Stomach (tissue), 4 donors: ENCODE measurements around the gene FEZ2.

Experiments
- EP300 ChIP-seq: sonication (generic); formaldehyde crosslinking; IDR thresholded peaks from one replicate; pipeline ENCODE4 v1.6.1; 2017; ENCODE audit warnings: antibody characterized with exemption
- POLR2A ChIP-seq, 4 donors: fragments of 450-650 bp; IDR thresholded peaks; one replicate each; pipeline ENCODE4 v1.6.1; 2016; ENCODE audit warnings: antibody characterized with exemption in 4 of 4, control low read depth in 2 of 4, mild to moderate bottlenecking in 1 of 4, moderate library complexity in 1 of 4
- POLR2AphosphoS5 ChIP-seq, 3 donors: sonication (generic); formaldehyde crosslinking; IDR thresholded peaks; one replicate each; pipeline ENCODE4 v1.6.1; 2016; ENCODE audit warnings: antibody characterized with exemption in 3 of 3
- TF ChIP-seq, protein P1 (sequence below), 7 experiments: fragments of 450-650 bp in 4 of 7; fragments of 200-600 bp in 3 of 7; sonication (generic) in 3 of 7; IDR thresholded peaks; one replicate each; pipeline ENCODE4 v1.5.1; 2016 to 2019; ENCODE audit warnings: antibody characterized with exemption in 7 of 7, control low read depth in 2 of 7, mild to moderate bottlenecking in 1 of 7

DNA sequence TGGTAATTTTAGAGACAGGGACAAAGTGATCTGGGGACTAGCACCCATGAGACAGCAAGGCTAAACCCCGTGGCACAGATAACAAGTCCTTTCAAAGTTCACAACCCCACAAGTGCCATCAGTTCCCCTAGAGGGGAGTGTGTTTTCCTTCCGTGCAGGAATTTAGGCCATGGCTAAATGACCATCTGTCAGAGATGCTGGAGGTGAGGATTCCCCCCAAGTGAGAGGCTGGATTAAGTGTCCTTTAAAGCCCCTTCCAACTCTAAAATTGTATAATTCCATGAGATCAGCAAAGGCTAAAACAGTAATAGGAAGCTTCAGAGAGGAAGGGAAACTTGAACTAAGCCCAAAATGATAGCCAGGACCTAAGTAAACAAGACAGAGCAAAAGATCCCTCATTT is 8.7 kb downstream of the FEZ2 start:
- TF ChIP-seq, protein P1, sequence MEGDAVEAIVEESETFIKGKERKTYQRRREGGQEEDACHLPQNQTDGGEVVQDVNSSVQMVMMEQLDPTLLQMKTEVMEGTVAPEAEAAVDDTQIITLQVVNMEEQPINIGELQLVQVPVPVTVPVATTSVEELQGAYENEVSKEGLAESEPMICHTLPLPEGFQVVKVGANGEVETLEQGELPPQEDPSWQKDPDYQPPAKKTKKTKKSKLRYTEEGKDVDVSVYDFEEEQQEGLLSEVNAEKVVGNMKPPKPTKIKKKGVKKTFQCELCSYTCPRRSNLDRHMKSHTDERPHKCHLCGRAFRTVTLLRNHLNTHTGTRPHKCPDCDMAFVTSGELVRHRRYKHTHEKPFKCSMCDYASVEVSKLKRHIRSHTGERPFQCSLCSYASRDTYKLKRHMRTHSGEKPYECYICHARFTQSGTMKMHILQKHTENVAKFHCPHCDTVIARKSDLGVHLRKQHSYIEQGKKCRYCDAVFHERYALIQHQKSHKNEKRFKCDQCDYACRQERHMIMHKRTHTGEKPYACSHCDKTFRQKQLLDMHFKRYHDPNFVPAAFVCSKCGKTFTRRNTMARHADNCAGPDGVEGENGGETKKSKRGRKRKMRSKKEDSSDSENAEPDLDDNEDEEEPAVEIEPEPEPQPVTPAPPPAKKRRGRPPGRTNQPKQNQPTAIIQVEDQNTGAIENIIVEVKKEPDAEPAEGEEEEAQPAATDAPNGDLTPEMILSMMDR (IDR thresholded peaks at IDR 0.05), result no peak
- no peak for TF ChIP-seq POLR2A (IDR thresholded peaks at IDR 0.05)
- no peak for TF ChIP-seq POLR2AphosphoS5 (IDR thresholded peaks at IDR 0.05)
- no peak for TF ChIP-seq EP300
